ENCODE data around the gene NEBL.

DNA sequence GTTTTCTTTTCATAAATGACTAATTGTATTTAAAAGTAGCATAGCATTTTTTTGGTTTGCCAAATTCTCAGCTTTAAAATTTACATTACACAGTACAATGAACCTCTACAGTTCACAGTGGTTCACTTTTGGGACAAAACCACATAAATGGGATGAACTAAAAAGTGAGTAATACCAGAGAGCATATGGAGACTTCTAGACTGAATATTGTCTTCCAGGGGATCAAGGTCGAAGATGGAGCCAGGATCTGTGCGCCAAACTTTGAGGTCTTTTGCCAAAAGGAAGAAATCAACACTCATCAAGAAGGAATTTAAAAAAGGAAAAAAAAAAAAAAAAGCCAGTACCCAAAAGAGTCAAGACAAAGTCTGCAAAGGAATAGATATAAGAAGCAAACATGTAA is 87.5 kb downstream of the NEBL start:
- TF ChIP-seq, protein P1, sequence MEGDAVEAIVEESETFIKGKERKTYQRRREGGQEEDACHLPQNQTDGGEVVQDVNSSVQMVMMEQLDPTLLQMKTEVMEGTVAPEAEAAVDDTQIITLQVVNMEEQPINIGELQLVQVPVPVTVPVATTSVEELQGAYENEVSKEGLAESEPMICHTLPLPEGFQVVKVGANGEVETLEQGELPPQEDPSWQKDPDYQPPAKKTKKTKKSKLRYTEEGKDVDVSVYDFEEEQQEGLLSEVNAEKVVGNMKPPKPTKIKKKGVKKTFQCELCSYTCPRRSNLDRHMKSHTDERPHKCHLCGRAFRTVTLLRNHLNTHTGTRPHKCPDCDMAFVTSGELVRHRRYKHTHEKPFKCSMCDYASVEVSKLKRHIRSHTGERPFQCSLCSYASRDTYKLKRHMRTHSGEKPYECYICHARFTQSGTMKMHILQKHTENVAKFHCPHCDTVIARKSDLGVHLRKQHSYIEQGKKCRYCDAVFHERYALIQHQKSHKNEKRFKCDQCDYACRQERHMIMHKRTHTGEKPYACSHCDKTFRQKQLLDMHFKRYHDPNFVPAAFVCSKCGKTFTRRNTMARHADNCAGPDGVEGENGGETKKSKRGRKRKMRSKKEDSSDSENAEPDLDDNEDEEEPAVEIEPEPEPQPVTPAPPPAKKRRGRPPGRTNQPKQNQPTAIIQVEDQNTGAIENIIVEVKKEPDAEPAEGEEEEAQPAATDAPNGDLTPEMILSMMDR (conservative IDR thresholded peaks at IDR 0.05): no peak
- TF ChIP-seq ZFX (IDR thresholded peaks at IDR 0.05): no peak
